Natural killer cell treated with Interleukin-12 subunit alpha and Interleukin-12 subunit beta and Interleukin-15 and Interleukin-18, amount 100 ng/mL, for 72 hours (primary cell): ENCODE measurements around the gene AGPAT3. TPM values are rescaled to one million over a fixed set of nuclear protein-coding genes. Genes with fewer than 3 reads are reported as not detected.

Source experiments
- ATAC-seq, 2 donors: fragments of 150-1000 bp; cut with Tn5 transposase in 1 of 2; sonication (Bioruptor Pico), chemical (Tn5 transposase) in 1 of 2; 2 replicates each; pipeline ENCODE4 v1.10.0; 2021
- DNase-seq: peaks from one replicate; pipeline ENCODE4 v3.0.0; 2022; ENCODE audit warnings: low spot score
- H3K27ac Mint-ChIP-seq, 2 donors: 1 replicate in 1 of 2; 2 replicates in 1 of 2; pipeline ENCODE4 v1.8.0; 2022; ENCODE audit warnings: mixed read lengths in 2 of 2, mild to moderate bottlenecking in 1 of 2, moderate library complexity in 1 of 2
- H3K27me3 Mint-ChIP-seq, 2 donors: 1 replicate in 1 of 2; 2 replicates in 1 of 2; pipeline ENCODE4 v1.8.0; 2022; ENCODE audit warnings: mixed read lengths in 2 of 2
- H3K36me3 Mint-ChIP-seq: one replicate; pipeline ENCODE4 v1.8.0; 2022; ENCODE audit warnings: mixed read lengths
- H3K4me1 Mint-ChIP-seq, 2 donors: 1 replicate in 1 of 2; 2 replicates in 1 of 2; pipeline ENCODE4 v1.8.0; 2022; ENCODE audit warnings: low read depth in 2 of 2, mixed read lengths in 2 of 2, mild to moderate bottlenecking in 1 of 2
- H3K4me3 Mint-ChIP-seq: one replicate; pipeline ENCODE4 v1.8.0; 2022; ENCODE audit warnings: mixed read lengths
- H3K9me3 Mint-ChIP-seq: 2 replicates; pipeline ENCODE4 v1.8.0; 2022; ENCODE audit warnings: mixed read lengths
- total RNA-seq, 2 donors: library from RNA; stranded (reverse); gene quantifications; one replicate each; pipeline ENCODE4 v1.2.3, GENCODE V29; 2022

The AGPAT3 gene
- total RNA-seq, 2 donors from 2014 or later: 66.8 to 115 TPM

GRCh38 chr21:43995521-43996105, 130.6 kb downstream of the AGPAT3 start:
- H3K36me3 Mint-ChIP-seq: no peaks in the 10 kb centered on the region
- no peaks in the 10 kb centered on the region for H3K9me3 Mint-ChIP-seq
- no peak overlapping the region for H3K27ac Mint-ChIP-seq
- ATAC-seq: no peak
- H3K4me1 Mint-ChIP-seq: no peaks in the 10 kb centered on the region
- peaks cover 0 to 3% of the 10 kb centered on the region in 2 donors for H3K27me3 Mint-ChIP-seq
- no peak overlapping the region for H3K4me3 Mint-ChIP-seq
- no peak for DNase-seq

DNA sequence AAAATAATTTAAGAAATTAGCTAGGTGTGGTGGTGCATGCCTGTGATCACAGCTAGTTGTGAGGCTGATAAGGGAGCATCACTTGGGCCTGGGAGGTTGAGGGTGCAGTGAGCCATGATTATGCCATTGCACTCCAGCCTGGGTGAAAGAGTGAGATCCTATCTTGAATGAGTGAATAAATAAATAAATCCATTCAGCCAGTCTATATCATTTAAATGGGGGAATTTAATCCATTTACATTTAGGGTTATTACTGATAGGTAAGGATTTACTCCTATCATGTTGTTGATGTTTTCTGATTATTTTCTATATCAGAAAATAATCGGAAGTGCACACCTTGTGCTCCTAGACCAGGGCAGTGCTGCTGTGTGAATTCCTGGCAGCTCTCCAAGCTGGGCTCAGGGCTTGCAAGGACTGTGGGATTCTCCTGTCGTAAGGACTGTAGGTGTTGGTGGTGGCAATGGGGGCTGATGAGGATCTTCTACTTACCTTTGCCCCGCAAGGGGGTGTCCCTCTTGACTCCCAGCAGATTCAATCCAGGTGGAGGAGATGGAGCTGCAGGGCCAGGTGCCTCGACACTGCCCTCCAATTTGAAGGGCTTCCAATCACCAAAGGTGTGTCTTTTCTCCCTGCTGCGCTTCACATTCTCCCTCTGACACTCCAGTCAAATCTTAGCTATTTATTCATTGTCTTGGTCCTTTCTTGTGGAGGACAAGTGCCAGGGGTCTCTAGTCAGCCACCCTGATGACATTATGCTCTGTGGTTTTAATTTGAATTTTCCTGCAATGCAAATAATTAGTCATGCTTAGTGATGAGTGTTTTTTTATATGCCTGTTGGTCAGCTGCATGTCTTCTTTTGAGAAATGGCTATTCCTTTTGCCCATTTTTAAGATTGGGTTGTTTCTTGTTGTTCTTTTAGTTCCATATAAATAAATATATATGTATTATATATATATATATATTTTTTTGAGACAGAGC, 133.0 kb downstream of the AGPAT3 start:
- Mint-ChIP-seq H3K27me3 (peaks cover 0 to 3% of the 10 kb centered on the region in 2 donors), H3K9me3 (no peaks in the 10 kb centered on the region), H3K36me3 (no peaks in the 10 kb centered on the region), H3K4me3 (no peak overlapping the region), H3K4me1 (no peaks in the 10 kb centered on the region), H3K27ac (no peak overlapping the region)
- DNase-seq (no peak), ATAC-seq (no peak)

DNA sequence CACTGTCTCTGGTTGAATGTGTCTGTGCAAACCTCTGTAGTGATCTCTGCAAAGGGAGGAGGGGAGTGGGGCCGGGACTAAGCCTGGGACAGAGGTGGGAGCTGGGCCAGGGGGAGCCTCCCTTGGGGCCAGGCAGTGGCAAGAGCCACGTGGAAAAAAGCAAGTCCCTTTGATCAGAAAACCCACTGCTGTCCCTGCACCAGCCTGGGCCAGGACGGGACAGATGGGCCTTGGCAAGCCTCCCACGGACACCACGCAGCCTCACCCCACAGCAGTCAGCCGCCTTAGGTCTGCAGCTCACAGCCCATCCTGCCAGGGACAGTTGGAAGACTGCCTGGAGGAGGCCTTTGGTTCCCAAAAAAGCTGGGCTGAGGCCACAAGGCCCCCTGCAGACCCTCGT, 135.3 kb downstream of the AGPAT3 start:
- no peak overlapping the region for H3K4me3 Mint-ChIP-seq
- DNase-seq (no peak), ATAC-seq (no peak)
- no peaks in the 10 kb centered on the region for H3K9me3 Mint-ChIP-seq
- no peak overlapping the region for H3K27ac Mint-ChIP-seq
- no peaks in the 10 kb centered on the region for H3K36me3 Mint-ChIP-seq
- no peaks in the 10 kb centered on the region for H3K4me1 Mint-ChIP-seq
- H3K27me3 Mint-ChIP-seq: peaks cover 0 to 3% of the 10 kb centered on the region in 2 donors

- DNase-seq: no peak
- Mint-ChIP-seq H3K36me3 (no peaks in the 10 kb centered on the region), H3K27ac (no peak overlapping the region), H3K9me3 (no peaks in the 10 kb centered on the region), H3K27me3 (no peaks in the 10 kb centered on the region), H3K4me3 (no peak overlapping the region), H3K4me1 (no peaks in the 10 kb centered on the region)
- no peak for ATAC-seq
These were observed 137.5 kb downstream of the AGPAT3 start for GRCh38 chr21:44002511-44002910.

GRCh38 chr21:44003307-44003966, 138.4 kb downstream of the AGPAT3 start:
- no peaks in the 10 kb centered on the region for H3K9me3 Mint-ChIP-seq
- ATAC-seq (no peak), DNase-seq (no peak)
- no peaks in the 10 kb centered on the region for H3K36me3 Mint-ChIP-seq
- no peak overlapping the region for H3K27ac Mint-ChIP-seq
- H3K4me1 Mint-ChIP-seq: no peaks in the 10 kb centered on the region
- no peaks in the 10 kb centered on the region for H3K27me3 Mint-ChIP-seq
- no peak overlapping the region for H3K4me3 Mint-ChIP-seq

DNA sequence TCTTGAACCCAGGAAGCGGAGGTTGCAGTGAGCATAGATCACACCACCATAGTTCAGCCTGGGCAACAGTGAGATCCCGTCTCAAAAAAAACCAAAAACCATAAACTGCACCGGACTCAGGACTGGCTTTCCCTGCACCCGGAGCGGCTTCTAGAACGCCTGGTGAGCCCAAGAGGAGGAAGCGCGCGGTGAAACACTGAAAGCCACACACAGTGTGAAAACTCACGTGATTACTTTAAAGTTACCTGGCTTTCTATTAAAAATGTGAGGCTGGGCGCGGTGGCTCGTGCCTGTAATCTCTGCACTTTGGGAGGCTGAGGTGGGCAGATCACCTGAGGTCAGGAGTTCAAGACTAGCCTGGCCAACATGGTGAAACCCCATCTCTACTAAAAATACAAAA, 140.0 kb downstream of the AGPAT3 start:
- Mint-ChIP-seq H3K36me3 (no peaks in the 10 kb centered on the region), H3K9me3 (no peaks in the 10 kb centered on the region), H3K27ac (no peak overlapping the region), H3K27me3 (no peaks in the 10 kb centered on the region), H3K4me1 (peaks cover 5 to 6% of the 10 kb centered on the region in 2 donors), H3K4me3 (no peak overlapping the region)
- ATAC-seq (no peak), DNase-seq (no peak)

DNA sequence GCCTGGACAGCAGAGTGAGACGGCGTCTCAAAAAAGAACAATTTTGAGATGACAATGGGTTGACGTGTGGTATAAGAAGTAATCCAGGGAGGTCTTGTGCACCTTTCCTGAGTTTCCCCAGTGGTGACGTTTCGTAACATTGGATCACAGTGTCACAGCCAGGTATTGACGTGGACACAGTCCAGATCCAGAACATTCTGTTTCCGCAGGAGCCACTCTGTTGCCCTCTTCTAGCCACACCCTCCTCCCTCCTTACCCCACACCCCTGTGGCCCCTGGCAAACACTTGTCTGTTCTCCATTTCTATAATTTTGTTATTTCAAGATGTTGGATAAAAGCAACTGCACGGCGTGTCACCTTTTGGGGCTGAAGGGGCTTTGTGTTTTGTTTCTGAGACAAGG, 140.6 kb downstream of the AGPAT3 start:
- H3K36me3 Mint-ChIP-seq: no peaks in the 10 kb centered on the region

GRCh38 chr21:44006017-44006619, 141.1 kb downstream of the AGPAT3 start:
- no peak overlapping the region for H3K27ac Mint-ChIP-seq
- no peaks in the 10 kb centered on the region for H3K9me3 Mint-ChIP-seq
- peaks cover 13 to 14% of the 10 kb centered on the region in 2 donors for H3K4me1 Mint-ChIP-seq
- H3K36me3 Mint-ChIP-seq: no peaks in the 10 kb centered on the region
- no peak overlapping the region for H3K4me3 Mint-ChIP-seq
- DNase-seq (no peak), ATAC-seq (no peak)
- H3K27me3 Mint-ChIP-seq: no peaks in the 10 kb centered on the region

More for the DNA sequence above, 140.6 kb downstream of the AGPAT3 start:
- no peak overlapping the region for H3K27ac Mint-ChIP-seq
- peaks cover 11% of the 10 kb centered on the region in 2 donors for H3K4me1 Mint-ChIP-seq
- no peaks in the 10 kb centered on the region for H3K9me3 Mint-ChIP-seq
- H3K27me3 Mint-ChIP-seq: no peaks in the 10 kb centered on the region
- DNase-seq: no peak
- no peak overlapping the region for H3K4me3 Mint-ChIP-seq
- ATAC-seq: no peak

DNA sequence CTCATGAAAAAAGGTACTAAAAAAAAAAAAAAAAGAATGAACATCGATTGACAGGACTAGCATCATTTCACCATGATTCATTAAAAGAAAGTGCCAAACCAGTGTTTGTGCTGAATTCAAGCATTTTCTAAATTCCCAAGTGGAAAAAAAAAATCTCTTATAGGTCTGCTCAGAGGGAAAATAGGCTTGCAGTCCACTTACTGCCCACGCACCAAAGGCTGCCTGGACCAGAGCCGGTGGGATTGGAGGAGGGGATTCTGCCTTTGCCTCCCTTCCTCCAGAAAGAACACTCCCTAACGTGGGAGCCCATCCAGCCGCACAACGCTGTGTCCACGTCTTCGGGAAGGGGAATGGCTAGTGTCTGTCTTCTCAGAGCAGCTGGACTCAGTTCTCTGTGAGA, 141.6 kb downstream of the AGPAT3 start:
- Mint-ChIP-seq H3K36me3 (no peaks in the 10 kb centered on the region), H3K9me3 (no peaks in the 10 kb centered on the region), H3K4me3 (no peak overlapping the region), H3K27me3 (no peaks in the 10 kb centered on the region), H3K27ac (no peak overlapping the region), H3K4me1 (peaks cover 16 to 17% of the 10 kb centered on the region in 2 donors)
- ATAC-seq (no peak), DNase-seq (no peak)

- Mint-ChIP-seq H3K4me3 (peak overlapping the region; percentile 65), H3K9me3 (no peaks in the 10 kb centered on the region), H3K4me1 (peaks cover 35 to 39% of the 10 kb centered on the region in 2 donors), H3K27me3 (no peaks in the 10 kb centered on the region), H3K27ac (peak overlapping the region; percentile 63 to 87), H3K36me3 (peaks cover 9% of the 10 kb centered on the region)
- ATAC-seq: no peak
- no peak for DNase-seq
These were observed 145.4 kb downstream of the AGPAT3 start for GRCh38 chr21:44010429-44010828.

- peaks cover 9% of the 10 kb centered on the region for H3K36me3 Mint-ChIP-seq
- no peak for DNase-seq
- peak overlapping the region; percentile 89 for H3K4me3 Mint-ChIP-seq
- no peak for ATAC-seq
- H3K27ac Mint-ChIP-seq: peak overlapping the region; percentile 63 to 87
- H3K27me3 Mint-ChIP-seq: no peaks in the 10 kb centered on the region
- peaks cover 39 to 44% of the 10 kb centered on the region in 2 donors for H3K4me1 Mint-ChIP-seq
- no peaks in the 10 kb centered on the region for H3K9me3 Mint-ChIP-seq
These were observed 146.1 kb downstream of the AGPAT3 start for GRCh38 chr21:44011123-44011522.

DNA sequence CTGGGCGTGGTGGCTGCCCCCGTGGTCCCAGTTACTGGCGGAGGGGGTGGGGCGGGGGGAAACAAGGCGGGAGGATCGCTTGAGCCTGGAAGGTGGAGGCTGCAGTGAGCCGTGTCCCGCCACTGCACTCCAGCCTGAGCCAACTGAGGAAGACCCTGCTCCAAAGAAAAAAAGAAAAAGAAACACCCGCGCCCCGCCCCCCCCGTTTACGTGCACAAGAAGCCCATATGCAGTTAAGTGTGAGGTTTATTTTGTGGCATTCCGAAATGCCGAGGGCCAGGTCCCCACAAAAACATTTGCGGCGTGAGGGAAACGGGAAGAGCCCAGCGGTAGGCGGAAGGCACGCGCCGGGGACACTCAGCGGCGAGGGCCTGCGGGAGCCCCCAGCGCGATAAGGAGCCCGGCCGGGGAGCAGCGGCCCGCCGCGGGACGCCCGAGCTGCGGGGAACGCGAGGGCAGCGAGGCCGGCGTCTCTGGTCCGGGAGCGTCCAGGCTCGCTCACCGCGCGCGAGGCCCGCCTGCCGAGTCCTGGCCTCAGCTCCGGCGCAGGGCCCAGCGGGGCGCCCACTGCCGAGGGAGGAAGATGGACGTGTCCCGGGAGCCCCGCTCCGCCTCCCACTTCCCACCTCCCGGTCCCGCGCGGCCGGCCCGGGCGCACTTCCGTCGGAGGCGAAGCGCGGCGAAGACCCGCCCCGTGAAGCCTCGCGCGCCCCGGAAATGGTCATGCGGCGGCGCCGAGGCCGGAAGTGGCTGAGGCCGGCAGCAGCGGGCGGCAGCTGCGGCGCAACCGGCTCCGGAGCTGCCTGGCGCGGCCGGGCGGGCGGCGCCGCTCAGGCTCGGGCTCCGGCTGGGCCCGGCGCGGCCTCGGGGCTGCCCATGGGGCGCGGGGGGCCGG, 146.8 kb downstream of the AGPAT3 start, which contains the start of gene TRAPPC10:
TSS of gene TRAPPC10 (plus strand) at position 731 of the 895 bp plus-strand sequence. CDS start 185 bp downstream, outside the sequence.
- Mint-ChIP-seq H3K9me3 (no peaks in the 10 kb centered on the region), H3K4me1 (peaks cover 44 to 48% of the 10 kb centered on the region in 2 donors), H3K4me3 (peak within 1 kb of the TSS; percentile 99), H3K27ac (peak within 1 kb of the TSS; percentile 93 to 95), H3K27me3 (no peaks in the 10 kb centered on the region), H3K36me3 (peaks cover 9% of the 10 kb centered on the region)
- peak; percentile 91 for DNase-seq
- peak; percentile 85 to 90 for ATAC-seq
